ENCODE data around the gene LCA5L.

Gene LCA5L

GRCh38 chr21:39468559-39468958, 23.0 kb upstream of the LCA5L start:
- H3K36me3 ChIP-seq (ENCODE audit: insufficient read depth, low read depth, low read length), result no peaks in the 10 kb centered on the region
- no peak overlapping the region for H3K27ac ChIP-seq (ENCODE audit: low read length)
- H3K4me1 ChIP-seq (ENCODE audit: insufficient read depth, low read length), result no peaks in the 10 kb centered on the region; the same call in 1 of the 2 replicates
- no peaks in the 10 kb centered on the region for H3K9me3 ChIP-seq (ENCODE audit: insufficient read depth, low read depth, low read length)
- no peaks in the 10 kb centered on the region for H3K27me3 ChIP-seq (ENCODE audit: insufficient read depth, low read length)
- no peak overlapping the region for H3K9ac ChIP-seq (ENCODE audit: low read depth, low read length)
- no peak overlapping the region for H3K4me3 ChIP-seq (ENCODE audit: low read length)

DNA sequence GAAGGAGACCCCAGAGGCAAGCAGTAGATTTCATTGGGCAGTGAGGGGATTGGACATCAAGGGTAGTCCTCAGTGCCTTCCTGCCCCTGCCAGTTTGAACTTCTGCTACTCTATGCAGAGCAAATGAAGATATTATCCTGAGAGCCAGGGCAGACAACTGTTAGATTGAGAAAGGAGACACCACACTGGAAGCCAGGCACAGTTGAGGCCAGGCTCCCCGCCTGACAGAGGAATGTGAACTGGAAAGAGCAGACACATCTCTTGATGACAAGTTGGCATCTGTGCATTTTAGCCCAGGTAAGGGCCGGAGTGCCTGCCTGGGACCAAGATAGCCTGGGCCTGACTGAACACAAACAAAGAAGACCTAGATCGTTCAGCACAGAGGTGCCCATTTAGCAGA, 22.2 kb upstream of the LCA5L start:
- H3K27ac ChIP-seq (ENCODE audit: low read length), result no peak overlapping the region

DNA sequence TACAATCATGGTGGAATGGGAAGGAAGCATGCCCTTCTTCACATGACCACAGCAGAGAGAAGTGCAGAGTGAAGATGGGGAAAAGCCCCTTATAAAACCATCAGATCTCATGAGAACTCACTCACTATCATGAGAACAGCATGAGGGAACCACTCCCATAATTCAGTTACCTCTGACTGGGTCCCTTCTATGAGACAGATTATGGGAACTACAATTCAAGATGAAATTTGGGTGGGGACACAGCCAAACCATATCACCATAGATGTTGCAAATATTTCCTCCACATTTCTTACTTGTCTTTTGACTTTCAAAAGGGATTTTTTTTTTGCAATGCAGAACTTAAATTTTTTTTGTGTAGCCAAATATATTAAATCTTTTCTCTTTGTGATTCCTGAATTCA, 21.0 kb upstream of the LCA5L start:
- H3K4me3 ChIP-seq (ENCODE audit: low read length), result no peak overlapping the region
- no peaks in the 10 kb centered on the region for H3K36me3 ChIP-seq (ENCODE audit: insufficient read depth, low read depth, low read length)
- H3K9me3 ChIP-seq (ENCODE audit: insufficient read depth, low read depth, low read length), result no peaks in the 10 kb centered on the region
- no peak overlapping the region for H3K9ac ChIP-seq (ENCODE audit: low read depth, low read length)
- no peaks in the 10 kb centered on the region; the same call in 1 of the 2 replicates for H3K4me1 ChIP-seq (ENCODE audit: insufficient read depth, low read length)
- H3K27ac ChIP-seq (ENCODE audit: low read length), result no peak overlapping the region
- H3K27me3 ChIP-seq (ENCODE audit: insufficient read depth, low read length), result no peaks in the 10 kb centered on the region

More for the DNA sequence above, 22.2 kb upstream of the LCA5L start:
- Histone ChIP-seq H3K4me3 (ENCODE audit: low read length) (no peak overlapping the region), H3K9me3 (ENCODE audit: insufficient read depth, low read depth, low read length) (no peaks in the 10 kb centered on the region), H3K4me1 (ENCODE audit: insufficient read depth, low read length) (no peaks in the 10 kb centered on the region; the same call in 1 of the 2 replicates), H3K36me3 (ENCODE audit: insufficient read depth, low read depth, low read length) (no peaks in the 10 kb centered on the region), H3K27me3 (ENCODE audit: insufficient read depth, low read length) (no peaks in the 10 kb centered on the region), H3K9ac (ENCODE audit: low read depth, low read length) (no peak overlapping the region)

DNA sequence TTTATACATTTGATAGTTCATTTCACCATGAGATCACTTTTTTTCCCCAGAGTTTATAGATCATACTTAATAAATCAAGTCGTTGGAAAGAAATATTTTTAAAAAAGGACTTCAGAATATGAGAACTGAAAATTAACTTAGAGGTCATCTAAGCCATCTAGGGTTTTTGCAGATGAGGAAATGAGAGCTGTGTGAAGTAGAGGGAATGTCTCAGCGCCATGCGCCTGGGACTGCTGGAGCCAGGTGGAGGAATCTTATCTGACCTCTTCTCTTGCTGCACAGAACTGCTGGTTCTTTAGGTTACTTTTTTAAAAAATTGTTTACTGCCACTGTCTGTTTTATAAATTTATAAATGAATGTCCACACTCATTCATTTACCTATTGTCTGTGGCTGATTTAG, 17.7 kb upstream of the LCA5L start:
- Histone ChIP-seq H3K4me3 (ENCODE audit: low read length) (no peak overlapping the region), H3K4me1 (ENCODE audit: insufficient read depth, low read length) (no peaks in the 10 kb centered on the region), H3K9ac (ENCODE audit: low read depth, low read length) (no peak overlapping the region), H3K9me3 (ENCODE audit: insufficient read depth, low read depth, low read length) (no peaks in the 10 kb centered on the region), H3K36me3 (ENCODE audit: insufficient read depth, low read depth, low read length) (no peaks in the 10 kb centered on the region), H3K27ac (ENCODE audit: low read length) (no peak overlapping the region), H3K27me3 (ENCODE audit: insufficient read depth, low read length) (no peaks in the 10 kb centered on the region)

DNA sequence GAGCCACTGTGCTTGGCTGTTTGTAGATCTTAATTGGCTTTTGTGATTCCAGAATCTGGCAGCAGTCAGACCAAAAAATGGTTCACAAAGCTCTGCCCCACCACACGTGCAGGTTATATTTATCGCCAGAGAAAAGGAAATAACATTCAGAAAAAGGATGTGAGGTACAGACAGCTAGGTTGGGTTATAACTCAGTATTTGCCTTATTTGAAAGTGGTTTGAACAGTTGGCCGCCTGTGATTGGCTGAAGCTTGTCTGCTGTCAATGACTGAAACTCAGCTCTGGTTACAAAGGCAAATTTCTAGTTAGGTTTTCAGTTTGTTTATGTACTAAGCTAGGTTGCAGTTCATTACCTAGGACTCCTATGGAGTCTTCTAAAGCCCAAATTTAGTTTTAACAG, 15.8 kb upstream of the LCA5L start:
- Histone ChIP-seq H3K9ac (ENCODE audit: low read depth, low read length) (no peak overlapping the region), H3K4me3 (ENCODE audit: low read length) (no peak overlapping the region), H3K27me3 (ENCODE audit: insufficient read depth, low read length) (no peaks in the 10 kb centered on the region), H3K9me3 (ENCODE audit: insufficient read depth, low read depth, low read length) (no peaks in the 10 kb centered on the region), H3K36me3 (ENCODE audit: insufficient read depth, low read depth, low read length) (no peaks in the 10 kb centered on the region), H3K4me1 (ENCODE audit: insufficient read depth, low read length) (no peaks in the 10 kb centered on the region), H3K27ac (ENCODE audit: low read length) (no peak overlapping the region)

- Histone ChIP-seq H3K9me3 (ENCODE audit: insufficient read depth, low read depth, low read length) (no peaks in the 10 kb centered on the region), H3K4me1 (ENCODE audit: insufficient read depth, low read length) (peaks cover 4% of the 10 kb centered on the region; the same call in 1 of the 2 replicates), H3K27me3 (ENCODE audit: insufficient read depth, low read length) (no peaks in the 10 kb centered on the region), H3K9ac (ENCODE audit: low read depth, low read length) (no peak overlapping the region), H3K4me3 (ENCODE audit: low read length) (no peak overlapping the region), H3K27ac (ENCODE audit: low read length) (no peak overlapping the region), H3K36me3 (ENCODE audit: insufficient read depth, low read depth, low read length) (no peaks in the 10 kb centered on the region)
These were observed 11.1 kb upstream of the LCA5L start for GRCh38 chr21:39456665-39457064.

DNA sequence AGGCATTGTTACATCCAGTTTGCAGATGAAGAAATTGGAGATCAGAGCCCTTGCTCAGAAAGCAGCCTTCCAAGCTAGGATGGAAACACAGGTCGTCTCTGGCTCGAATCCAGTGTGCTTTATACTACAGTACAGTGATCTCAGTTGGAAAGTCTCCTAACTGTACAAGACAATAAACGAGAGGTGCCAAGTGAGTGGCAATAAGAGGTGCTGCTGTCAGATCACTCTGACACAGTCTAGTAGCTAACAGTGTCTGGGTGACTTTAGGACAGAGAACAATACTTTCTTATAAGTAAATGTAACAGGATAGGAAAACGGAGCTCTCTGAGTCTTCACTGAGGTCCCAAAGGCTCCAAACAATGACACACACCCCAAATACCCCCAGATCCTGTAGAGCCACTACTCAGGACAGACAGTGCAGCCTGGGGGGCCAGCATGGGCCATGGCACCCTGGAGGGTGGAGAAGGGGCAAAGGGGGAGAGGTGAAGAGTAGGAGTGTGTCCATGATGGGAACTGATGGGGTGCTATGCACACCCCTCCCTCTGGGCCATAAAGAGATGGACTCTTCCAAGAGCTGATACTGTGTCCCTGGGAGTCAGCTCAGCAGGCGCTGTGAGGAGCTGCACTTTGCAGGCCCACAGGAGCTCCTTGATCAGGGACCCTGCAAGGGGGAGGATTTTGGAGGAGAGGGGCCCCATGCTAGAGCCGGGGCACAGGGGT, 9.5 kb upstream of the LCA5L start:
- Histone ChIP-seq H3K36me3 (ENCODE audit: insufficient read depth, low read depth, low read length) (no peaks in the 10 kb centered on the region), H3K27me3 (ENCODE audit: insufficient read depth, low read length) (no peaks in the 10 kb centered on the region), H3K9me3 (ENCODE audit: insufficient read depth, low read depth, low read length) (no peaks in the 10 kb centered on the region), H3K4me1 (ENCODE audit: insufficient read depth, low read length) (peaks cover 8% of the 10 kb centered on the region; the same call in 1 of the 2 replicates), H3K4me3 (ENCODE audit: low read length) (no peak overlapping the region), H3K27ac (ENCODE audit: low read length) (no peak overlapping the region), H3K9ac (ENCODE audit: low read depth, low read length) (no peak overlapping the region)

DNA sequence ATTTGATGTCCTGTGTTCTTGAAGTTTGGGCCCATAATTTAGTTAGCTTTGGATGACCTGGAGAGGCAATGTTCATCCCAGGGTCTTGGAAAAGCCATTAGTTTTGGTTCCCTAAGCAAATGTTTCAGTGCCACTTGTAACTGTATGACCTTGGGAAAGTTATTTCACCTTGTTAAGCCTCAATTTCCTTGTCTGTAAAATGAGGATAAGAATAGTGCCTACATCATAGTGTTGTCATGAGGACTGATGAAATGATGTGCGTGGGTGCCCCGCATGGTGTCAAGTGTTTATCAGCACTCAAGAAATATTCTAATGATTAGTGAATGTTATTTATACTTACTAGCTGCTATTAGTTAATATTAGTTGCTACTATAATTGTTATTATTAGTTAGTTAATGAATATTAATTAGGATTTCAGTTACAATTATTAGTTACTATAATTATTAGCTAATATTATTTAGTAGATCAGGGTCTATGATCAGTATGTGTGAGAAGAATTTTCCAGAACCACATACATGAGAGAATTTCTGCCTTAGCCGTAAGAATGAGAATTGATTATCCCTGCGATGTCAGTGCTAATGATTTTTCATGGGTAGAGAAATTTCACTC, 8.1 kb upstream of the LCA5L start:
- no peak overlapping the region for H3K4me3 ChIP-seq (ENCODE audit: low read length)
- H3K27ac ChIP-seq (ENCODE audit: low read length), result no peak overlapping the region
- H3K4me1 ChIP-seq (ENCODE audit: insufficient read depth, low read length), result peaks cover 8% of the 10 kb centered on the region; the same call in 1 of the 2 replicates
- no peak overlapping the region for H3K9ac ChIP-seq (ENCODE audit: low read depth, low read length)
- no peaks in the 10 kb centered on the region for H3K9me3 ChIP-seq (ENCODE audit: insufficient read depth, low read depth, low read length)
- no peaks in the 10 kb centered on the region for H3K27me3 ChIP-seq (ENCODE audit: insufficient read depth, low read length)
- no peaks in the 10 kb centered on the region for H3K36me3 ChIP-seq (ENCODE audit: insufficient read depth, low read depth, low read length)

GRCh38 chr21:39452970-39453342, 7.4 kb upstream of the LCA5L start:
- H3K36me3 ChIP-seq (ENCODE audit: insufficient read depth, low read depth, low read length), result no peaks in the 10 kb centered on the region
- H3K4me1 ChIP-seq (ENCODE audit: insufficient read depth, low read length), result peaks cover 8% of the 10 kb centered on the region; the same call in 1 of the 2 replicates
- no peak overlapping the region for H3K4me3 ChIP-seq (ENCODE audit: low read length)
- H3K9ac ChIP-seq (ENCODE audit: low read depth, low read length), result peak overlapping the region; percentile 44; the same call in 1 of the 2 replicates
- no peaks in the 10 kb centered on the region for H3K27me3 ChIP-seq (ENCODE audit: insufficient read depth, low read length)
- H3K9me3 ChIP-seq (ENCODE audit: insufficient read depth, low read depth, low read length), result no peaks in the 10 kb centered on the region
- no peak overlapping the region for H3K27ac ChIP-seq (ENCODE audit: low read length)

DNA sequence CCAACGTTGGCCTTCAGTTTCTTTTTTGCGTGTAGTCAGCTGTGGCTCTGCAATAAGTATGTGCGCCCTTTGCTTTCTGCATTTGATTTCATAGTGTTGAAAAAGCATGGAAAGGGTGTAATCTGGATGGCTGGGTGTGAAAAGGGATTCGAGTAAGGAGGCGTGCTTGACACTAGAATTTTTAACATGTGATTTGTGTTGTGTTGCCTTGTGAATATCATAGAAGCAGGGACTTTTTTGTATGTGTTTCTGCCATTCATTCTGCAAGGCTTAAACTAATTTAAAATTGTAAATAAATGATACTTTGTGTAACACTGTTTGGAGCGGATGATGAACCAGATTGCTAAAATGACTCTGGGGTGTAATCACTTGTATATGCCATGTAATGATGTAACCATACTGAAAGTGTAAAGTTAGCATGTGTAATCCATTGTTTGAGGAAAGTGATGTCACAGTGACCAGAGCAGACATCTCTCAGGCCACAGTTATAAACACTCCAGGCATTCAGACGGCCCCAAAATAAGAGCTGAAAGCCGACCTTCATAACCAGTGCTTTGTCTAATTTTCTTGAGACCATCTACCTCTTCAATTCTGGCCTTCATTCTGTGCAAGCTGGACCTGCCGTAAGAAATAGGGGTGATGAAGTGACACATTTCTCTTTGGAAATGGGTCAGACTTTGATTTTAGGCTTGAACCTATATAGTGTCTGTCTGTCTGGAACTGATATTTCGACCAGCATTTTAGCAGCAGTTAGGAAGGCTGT, 6.8 kb upstream of the LCA5L start:
- H3K9me3 ChIP-seq (ENCODE audit: insufficient read depth, low read depth, low read length), result no peaks in the 10 kb centered on the region
- peaks cover 8% of the 10 kb centered on the region; the same call in 1 of the 2 replicates for H3K4me1 ChIP-seq (ENCODE audit: insufficient read depth, low read length)
- peak overlapping the region; percentile 64; the same call in 1 of the 2 replicates for H3K4me3 ChIP-seq (ENCODE audit: low read length)
- no peaks in the 10 kb centered on the region for H3K27me3 ChIP-seq (ENCODE audit: insufficient read depth, low read length)
- H3K36me3 ChIP-seq (ENCODE audit: insufficient read depth, low read depth, low read length), result no peaks in the 10 kb centered on the region
- H3K9ac ChIP-seq (ENCODE audit: low read depth, low read length), result peak overlapping the region; percentile 44; the same call in 1 of the 2 replicates
- H3K27ac ChIP-seq (ENCODE audit: low read length), result no peak overlapping the region

DNA sequence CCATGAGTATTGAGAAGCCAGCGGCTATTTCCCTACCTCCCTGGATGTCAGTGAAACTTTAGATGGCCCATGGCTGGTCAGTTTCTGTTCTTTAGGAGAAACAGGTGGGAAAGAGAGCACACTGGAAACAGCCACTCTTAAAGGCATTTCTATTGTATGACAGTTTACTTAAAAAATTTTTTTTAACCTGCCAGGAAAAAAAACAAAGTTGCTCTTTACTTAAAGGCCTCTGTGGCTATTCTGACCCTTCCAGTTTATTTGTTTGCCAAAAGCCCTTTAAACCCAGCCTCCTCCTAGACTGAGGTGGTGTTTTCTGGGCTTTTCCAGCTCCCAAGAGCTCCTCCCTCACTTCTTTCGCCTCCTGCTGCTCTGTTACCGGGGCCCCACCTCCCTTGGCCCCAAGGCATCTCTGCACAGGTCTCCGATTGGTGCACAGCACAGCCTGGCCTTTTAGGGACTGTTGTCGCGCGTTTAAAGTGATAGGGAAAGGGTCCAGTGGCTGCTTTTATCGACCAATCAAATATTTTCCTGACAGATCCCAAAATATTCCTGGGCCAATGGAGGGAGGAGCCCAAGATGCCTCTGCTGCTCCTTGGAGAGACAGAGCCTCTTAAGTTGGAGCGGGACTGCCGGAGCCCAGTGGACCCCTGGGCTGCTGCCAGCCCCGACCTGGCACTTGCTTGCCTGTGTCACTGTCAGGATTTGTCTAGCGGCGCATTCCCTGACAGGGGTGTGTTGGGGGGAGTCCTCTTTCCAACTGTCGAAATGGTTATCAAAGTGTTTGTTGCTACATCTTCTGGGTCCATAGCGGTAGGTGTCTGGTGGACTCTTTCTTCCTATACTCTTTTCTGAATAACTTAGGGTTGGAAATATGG, 6.0 kb upstream of the LCA5L start, which contains the start of gene SH3BGR:
Gene SH3BGR (plus strand): TSS at position 639 of the 875 bp plus-strand sequence. CDS start 127 bp downstream, at position 766.
- H3K27ac ChIP-seq (ENCODE audit: low read length), result peak within 1 kb of the TSS; percentile 30
- H3K4me1 ChIP-seq (ENCODE audit: insufficient read depth, low read length), result peaks cover 9% of the 10 kb centered on the region
- H3K9me3 ChIP-seq (ENCODE audit: insufficient read depth, low read depth, low read length), result no peaks in the 10 kb centered on the region
- H3K36me3 ChIP-seq (ENCODE audit: insufficient read depth, low read depth, low read length), result no peaks in the 10 kb centered on the region
- H3K9ac ChIP-seq (ENCODE audit: low read depth, low read length), result peak within 1 kb of the TSS; percentile 69; the same call in 1 of the 2 replicates
- no peaks in the 10 kb centered on the region for H3K27me3 ChIP-seq (ENCODE audit: insufficient read depth, low read length)
- H3K4me3 ChIP-seq (ENCODE audit: low read length), result peak within 1 kb of the TSS; percentile 64

All from iPS-20b (cell line).